HEK293T (cell line): ENCODE measurements around the gene TCEAL8.

Experiments
- BHLHE40 ChIP-seq: fragments of 450-650 bp; IDR thresholded peaks from 2 replicates; pipeline ENCODE4 v1.6.1; 2016; ENCODE audit warnings: mild to moderate bottlenecking, moderate library complexity, borderline replicate concordance
- FOXM1 ChIP-seq: fragments of 450-650 bp; IDR thresholded peaks from 2 replicates; pipeline ENCODE4 v1.6.1; 2017; ENCODE audit warnings: mild to moderate bottlenecking, borderline replicate concordance

DNA sequence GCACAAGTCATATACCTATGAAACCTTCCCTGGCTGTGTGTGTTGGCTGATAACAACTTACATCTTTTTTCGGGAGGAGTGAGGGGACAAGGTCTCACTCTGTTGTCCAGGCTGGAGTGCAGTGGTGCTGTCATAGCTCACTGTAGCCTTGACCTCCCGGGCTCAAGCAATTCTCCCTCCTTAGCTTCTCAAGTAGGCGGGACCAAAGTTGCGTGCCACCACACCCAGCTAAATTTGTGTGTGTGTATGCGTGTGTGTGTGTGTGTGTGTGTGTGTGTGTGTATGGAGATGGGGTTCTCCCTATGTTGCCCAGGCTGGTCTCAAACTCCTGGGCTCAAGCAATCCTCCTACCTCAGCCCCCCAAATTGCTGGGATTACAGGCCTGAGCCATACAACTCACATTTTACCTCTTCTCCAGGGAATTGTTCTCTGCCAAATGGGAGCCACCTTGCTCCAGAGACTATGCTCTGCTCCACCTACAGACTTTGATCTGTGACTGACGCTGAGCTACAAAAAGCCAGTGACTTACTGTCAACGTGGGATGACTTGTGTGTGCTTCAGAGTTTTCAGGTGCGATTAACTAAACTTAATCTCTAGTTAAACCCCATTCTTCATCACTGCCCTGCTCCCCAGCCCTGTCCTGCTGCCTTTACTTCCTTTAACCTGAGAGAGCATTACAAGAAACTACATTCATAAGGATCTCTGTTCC, 42.1 kb downstream of the TCEAL8 start:
- no peak for TF ChIP-seq BHLHE40
- no peak for TF ChIP-seq FOXM1
